Astrocyte (in vitro differentiated cells and primary cell): ENCODE data around the gene FEM1B. TPM values are rescaled to one million over a fixed set of nuclear protein-coding genes. Genes with fewer than 3 reads are reported as not detected.
A peak's percentile ranks its signal among the peaks of the same experiment; 100 is the strongest.

Source experiments
- DNase-seq: peaks from one replicate; pipeline ENCODE4 v3.0.0-alpha.2; 2010; ENCODE audit warnings: low read depth
- FAIRE-seq: peaks from 2 replicates; lab custom pipeline; 2011; peaks lifted over from hg19 to GRCh38; lab: Jason Lieb, UNC
- H2AFZ ChIP-seq: 2 replicates; pipeline ENCODE4 v1.6.0; 2012; ENCODE audit warnings: low read depth, low read length, inconsistent platforms
- H3K27ac ChIP-seq: 2 replicates; pipeline ENCODE4 v1.5.1; 2011; ENCODE audit warnings: low read depth, low read length, inconsistent platforms
- H3K27me3 ChIP-seq: 2 replicates; pipeline ENCODE4 v1.6.0; 2011; ENCODE audit warnings: low read length, inconsistent platforms; ENCODE audit not compliant: insufficient read depth
- H3K36me3 ChIP-seq: 2 replicates; pipeline ENCODE4 v1.5.1; 2011; ENCODE audit warnings: low read length, inconsistent platforms; ENCODE audit not compliant: insufficient read depth
- H3K4me1 ChIP-seq: 2 replicates; pipeline ENCODE4 v1.5.1; 2011; ENCODE audit warnings: low read length, inconsistent platforms; ENCODE audit not compliant: insufficient read depth
- H3K4me2 ChIP-seq: 2 replicates; pipeline ENCODE4 v1.6.0; 2012; ENCODE audit warnings: low read length, inconsistent platforms
- H3K4me3 ChIP-seq: 2 replicates; pipeline ENCODE4 v1.5.1; 2011; ENCODE audit warnings: low read depth, mild to moderate bottlenecking, low read length, inconsistent platforms; ENCODE audit not compliant: insufficient read depth
- H3K79me2 ChIP-seq: 2 replicates; pipeline ENCODE4 v1.6.0; 2012; ENCODE audit warnings: mild to moderate bottlenecking, low read length, inconsistent platforms; ENCODE audit not compliant: insufficient read depth
- H3K9ac ChIP-seq: 2 replicates; pipeline ENCODE4 v1.6.0; 2012; ENCODE audit warnings: mild to moderate bottlenecking, low read length, inconsistent platforms
- H3K9me3 ChIP-seq: 2 replicates; pipeline ENCODE4 v1.5.1; 2012; ENCODE audit warnings: low read depth, mild to moderate bottlenecking, low read length, inconsistent platforms; ENCODE audit not compliant: insufficient read depth
- H4K20me1 ChIP-seq: 2 replicates; pipeline ENCODE4 v1.6.0; 2012; ENCODE audit warnings: low read length, inconsistent platforms; ENCODE audit not compliant: insufficient read depth
- H3K27ac Mint-ChIP-seq: one replicate; pipeline ENCODE4 v1.8.0; 2021; ENCODE audit warnings: mild to moderate bottlenecking, mixed read lengths; ENCODE audit not compliant: unreplicated experiment
- H3K27me3 Mint-ChIP-seq: one replicate; pipeline ENCODE4 v1.8.0; 2021; ENCODE audit warnings: low read depth, mixed read lengths; ENCODE audit not compliant: unreplicated experiment
- H3K36me3 Mint-ChIP-seq: one replicate; pipeline ENCODE4 v1.8.0; 2021; ENCODE audit warnings: low read depth, mixed read lengths; ENCODE audit not compliant: unreplicated experiment
- H3K4me1 Mint-ChIP-seq: one replicate; pipeline ENCODE4 v1.8.0; 2021; ENCODE audit warnings: low read depth, mixed read lengths; ENCODE audit not compliant: unreplicated experiment
- H3K4me3 Mint-ChIP-seq: one replicate; pipeline ENCODE4 v1.8.0; 2021; ENCODE audit warnings: mild to moderate bottlenecking, moderate library complexity, mixed read lengths; ENCODE audit not compliant: unreplicated experiment
- H3K9me3 Mint-ChIP-seq: one replicate; pipeline ENCODE4 v1.8.0; 2021; ENCODE audit warnings: mild to moderate bottlenecking, mixed read lengths; ENCODE audit not compliant: unreplicated experiment
- EZH2 ChIP-seq: IDR thresholded peaks from 2 replicates; pipeline ENCODE4 v1.6.1; 2012; ENCODE audit warnings: mild to moderate bottlenecking, low read length, inconsistent platforms; ENCODE audit not compliant: insufficient read depth
- total RNA-seq: library from RNA; stranded (reverse); gene quantifications from 2 replicates; pipeline ENCODE4 v1.2.1, GENCODE V29; 2021
- TF ChIP-seq, protein P1 (sequence below): IDR thresholded peaks from 2 replicates; pipeline ENCODE4 v1.5.1; 2011; ENCODE audit warnings: low read depth, mild to moderate bottlenecking, inconsistent platforms, low read length, moderate library complexity; ENCODE audit not compliant: insufficient read depth

FEM1B gene
- total RNA-seq, 1 donor from 2014 or later, result 38.6 TPM

DNA sequence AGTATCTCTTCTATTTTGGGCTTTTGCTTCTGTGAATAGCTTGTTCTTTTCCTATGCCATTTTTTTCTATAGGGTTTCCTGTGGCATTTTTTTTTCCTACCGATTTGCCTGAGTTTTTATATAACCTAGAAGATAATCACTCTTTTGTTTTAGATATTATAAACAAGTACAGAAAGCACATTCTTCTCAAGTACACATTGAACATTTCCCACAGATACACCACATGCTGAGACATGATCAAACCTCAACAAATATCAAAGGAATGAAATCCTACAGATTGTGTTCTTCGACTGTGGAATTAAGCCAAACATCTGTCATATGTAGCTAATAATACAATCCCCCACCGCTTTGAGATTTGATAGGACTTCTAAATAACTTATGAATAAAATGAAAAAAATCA lies 9.1 kb upstream of the FEM1B start:
- no peaks in the 10 kb centered on the region for H3K36me3 Mint-ChIP-seq
- Histone ChIP-seq H4K20me1 (no peaks in the 10 kb centered on the region), H2AFZ (no peak overlapping the region), H3K36me3 (no peaks in the 10 kb centered on the region), H3K9me3 (no peaks in the 10 kb centered on the region), H3K4me1 (peaks cover 25% of the 10 kb centered on the region), H3K79me2 (no peaks in the 10 kb centered on the region), H3K4me3 (no peak overlapping the region), H3K4me2 (no peak overlapping the region), H3K27me3 (peaks cover 6% of the 10 kb centered on the region), H3K27ac (no peak overlapping the region), H3K9ac (no peak overlapping the region)
- H3K4me1 Mint-ChIP-seq, result peaks cover 26% of the 10 kb centered on the region
- no peak overlapping the region for H3K27ac Mint-ChIP-seq
- no peak for DNase-seq
- TF ChIP-seq, protein P1, sequence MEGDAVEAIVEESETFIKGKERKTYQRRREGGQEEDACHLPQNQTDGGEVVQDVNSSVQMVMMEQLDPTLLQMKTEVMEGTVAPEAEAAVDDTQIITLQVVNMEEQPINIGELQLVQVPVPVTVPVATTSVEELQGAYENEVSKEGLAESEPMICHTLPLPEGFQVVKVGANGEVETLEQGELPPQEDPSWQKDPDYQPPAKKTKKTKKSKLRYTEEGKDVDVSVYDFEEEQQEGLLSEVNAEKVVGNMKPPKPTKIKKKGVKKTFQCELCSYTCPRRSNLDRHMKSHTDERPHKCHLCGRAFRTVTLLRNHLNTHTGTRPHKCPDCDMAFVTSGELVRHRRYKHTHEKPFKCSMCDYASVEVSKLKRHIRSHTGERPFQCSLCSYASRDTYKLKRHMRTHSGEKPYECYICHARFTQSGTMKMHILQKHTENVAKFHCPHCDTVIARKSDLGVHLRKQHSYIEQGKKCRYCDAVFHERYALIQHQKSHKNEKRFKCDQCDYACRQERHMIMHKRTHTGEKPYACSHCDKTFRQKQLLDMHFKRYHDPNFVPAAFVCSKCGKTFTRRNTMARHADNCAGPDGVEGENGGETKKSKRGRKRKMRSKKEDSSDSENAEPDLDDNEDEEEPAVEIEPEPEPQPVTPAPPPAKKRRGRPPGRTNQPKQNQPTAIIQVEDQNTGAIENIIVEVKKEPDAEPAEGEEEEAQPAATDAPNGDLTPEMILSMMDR, result no peak
- TF ChIP-seq EZH2, result no peak
- no peaks in the 10 kb centered on the region for H3K27me3 Mint-ChIP-seq
- FAIRE-seq, result no peak
- no peak overlapping the region for H3K4me3 Mint-ChIP-seq
- no peaks in the 10 kb centered on the region for H3K9me3 Mint-ChIP-seq

DNA sequence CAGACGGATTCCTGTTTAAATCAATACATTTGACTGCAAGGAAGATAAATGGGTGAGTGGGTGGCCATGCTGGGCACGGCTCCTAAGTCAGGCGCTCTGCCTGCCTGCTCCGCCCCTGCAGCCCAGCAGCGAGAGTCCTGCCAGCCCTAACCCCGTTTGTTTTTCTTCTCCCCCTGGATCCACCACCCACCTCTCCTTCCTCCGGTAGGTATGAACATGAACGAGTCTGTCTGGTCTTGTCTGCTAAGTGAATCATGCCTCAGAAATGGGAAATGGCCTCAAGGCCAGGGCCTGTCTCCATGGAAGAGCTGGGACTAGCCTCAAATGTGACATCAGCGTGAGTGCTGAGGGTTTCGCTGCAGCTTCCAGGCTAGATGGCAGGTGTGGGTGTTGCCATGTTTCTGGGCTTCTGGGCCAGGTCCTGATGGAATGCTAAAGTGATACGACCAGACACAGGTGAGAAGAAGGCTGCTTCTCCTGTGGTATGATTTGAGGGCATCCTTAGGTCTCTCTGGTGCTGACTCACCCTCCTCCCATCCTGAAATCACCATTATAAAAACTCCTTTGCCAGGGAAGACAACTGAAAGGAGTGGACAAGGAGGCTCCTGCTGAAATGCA lies 5.6 kb upstream of the FEM1B start:
- H3K27ac Mint-ChIP-seq, result peak overlapping the region; percentile 95
- peak; percentile 91 for DNase-seq
- peaks cover 44% of the 10 kb centered on the region for H3K4me1 Mint-ChIP-seq
- Histone ChIP-seq H3K27me3 (no peaks in the 10 kb centered on the region), H3K9me3 (no peaks in the 10 kb centered on the region), H3K27ac (peak overlapping the region; percentile 86), H3K36me3 (no peaks in the 10 kb centered on the region), H2AFZ (peak overlapping the region; percentile 35), H3K4me3 (peak overlapping the region; percentile 0), H3K4me2 (peak overlapping the region; percentile 69), H4K20me1 (no peaks in the 10 kb centered on the region), H3K9ac (peak overlapping the region; percentile 66), H3K4me1 (peaks cover 38% of the 10 kb centered on the region), H3K79me2 (peaks cover 10% of the 10 kb centered on the region)
- H3K9me3 Mint-ChIP-seq, result no peaks in the 10 kb centered on the region
- no peak for TF ChIP-seq EZH2
- TF ChIP-seq, protein P1, result no peak
- H3K36me3 Mint-ChIP-seq, result peaks cover 2% of the 10 kb centered on the region
- H3K4me3 Mint-ChIP-seq, result peak overlapping the region; percentile 21
- no peaks in the 10 kb centered on the region for H3K27me3 Mint-ChIP-seq
- FAIRE-seq, result peak; percentile 77

DNA sequence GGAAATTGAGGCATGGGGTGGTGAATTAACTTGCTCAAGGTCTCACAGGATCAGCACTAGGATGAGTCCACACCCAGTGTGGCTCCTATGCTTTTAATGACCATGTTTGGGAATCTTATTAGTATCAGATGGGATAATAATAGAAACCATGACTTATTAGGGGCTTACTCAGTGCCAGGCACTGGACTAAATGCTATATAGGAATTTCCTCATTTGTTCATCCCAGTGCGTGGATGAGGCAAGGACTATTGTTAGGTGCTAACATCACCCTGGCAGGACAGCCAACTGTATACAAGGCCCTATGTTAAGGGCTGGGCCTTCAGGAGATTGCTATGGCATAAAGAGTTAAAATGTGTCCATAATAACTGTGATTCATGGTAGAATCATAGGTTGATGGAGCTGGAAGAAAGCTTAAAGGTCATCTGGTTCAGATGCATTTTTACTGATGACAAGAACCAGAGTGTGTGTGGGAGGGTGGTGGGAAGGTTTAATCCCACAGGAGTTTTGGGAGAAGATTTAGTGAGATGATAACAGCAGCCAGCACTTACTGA lies 4.7 kb upstream of the FEM1B start:
- Histone ChIP-seq H3K4me1 (peaks cover 43% of the 10 kb centered on the region), H3K36me3 (no peaks in the 10 kb centered on the region), H3K79me2 (peaks cover 10% of the 10 kb centered on the region), H3K9ac (peak overlapping the region; percentile 66), H3K27me3 (no peaks in the 10 kb centered on the region), H3K4me3 (no peak overlapping the region), H4K20me1 (no peaks in the 10 kb centered on the region), H2AFZ (no peak overlapping the region), H3K27ac (peak overlapping the region; percentile 86), H3K4me2 (peak overlapping the region; percentile 69), H3K9me3 (no peaks in the 10 kb centered on the region)
- DNase-seq (peak; percentile 83), FAIRE-seq (peak; percentile 82)
- Mint-ChIP-seq H3K9me3 (no peaks in the 10 kb centered on the region), H3K36me3 (peaks cover 2% of the 10 kb centered on the region), H3K4me1 (peaks cover 46% of the 10 kb centered on the region), H3K27ac (peak overlapping the region; percentile 95), H3K27me3 (no peaks in the 10 kb centered on the region), H3K4me3 (no peak overlapping the region)
- TF ChIP-seq EZH2, result no peak
- TF ChIP-seq, protein P1, result no peak
